ENCODE measurements around the gene PAH. TPM values are rescaled to one million over a fixed set of nuclear protein-coding genes. Genes with fewer than 3 reads are reported as not detected.
"Not testable (repeated sequence)": the region's sequence is repeated elsewhere in the genome, so short reads cannot be mapped to it uniquely, and the experiment has no call there.

Gene PAH
- polyA plus RNA-seq, 4 donors: 44.5 to 111 (median 66.4) TPM

DNA sequence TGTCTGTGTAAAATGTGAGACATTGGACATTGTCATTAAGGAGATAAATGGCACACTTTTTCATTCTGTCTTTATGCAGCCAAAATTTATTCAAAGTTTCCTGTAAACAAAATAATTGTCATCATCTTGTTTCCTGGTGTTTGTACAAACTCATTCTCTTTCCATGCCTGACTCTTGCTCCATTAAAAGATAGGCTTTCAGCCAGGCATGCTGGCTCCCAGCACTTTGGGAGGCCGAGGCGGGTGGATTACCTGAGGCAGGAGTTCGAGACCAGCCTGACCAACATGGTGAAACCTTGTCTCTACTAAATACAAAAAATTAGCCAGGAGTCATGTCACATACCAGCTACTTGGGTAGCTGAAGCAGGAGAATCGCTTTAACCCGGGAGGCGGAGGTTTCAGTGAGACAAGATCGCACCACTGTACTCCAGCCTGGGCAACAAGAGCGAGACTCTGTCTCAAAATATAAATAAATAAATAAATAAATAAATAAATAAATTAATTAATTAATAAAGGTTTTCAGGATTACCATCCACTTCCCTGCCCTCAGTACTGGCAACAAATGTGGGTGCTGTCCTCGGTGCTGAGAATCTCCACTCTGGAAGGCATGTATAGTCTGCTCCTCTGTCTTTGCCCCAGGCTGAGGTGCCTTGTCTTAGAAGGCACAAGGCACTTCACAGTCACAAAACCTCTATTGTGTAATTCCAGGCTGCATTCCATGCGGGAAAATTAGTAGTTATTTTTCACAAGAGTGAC lies 83.2 kb downstream of the PAH start:
- DNase-seq (ENCODE audit: low read depth in 4 of 4, low spot score in 3 of 4): peak in 3 of 4 donors; percentile 15 to 44 (median 18)

- not testable (repeated sequence) for DNase-seq (ENCODE audit: low read depth in 4 of 4, low spot score in 3 of 4)
These were observed 84.2 kb downstream of the PAH start for GRCh38 chr12:102832826-102833225.

- DNase-seq (ENCODE audit: low read depth in 4 of 4, low spot score in 3 of 4): peak; percentile 40 to 56 (median 44)
These were observed 92.7 kb downstream of the PAH start for GRCh38 chr12:102824218-102824835.

DNA sequence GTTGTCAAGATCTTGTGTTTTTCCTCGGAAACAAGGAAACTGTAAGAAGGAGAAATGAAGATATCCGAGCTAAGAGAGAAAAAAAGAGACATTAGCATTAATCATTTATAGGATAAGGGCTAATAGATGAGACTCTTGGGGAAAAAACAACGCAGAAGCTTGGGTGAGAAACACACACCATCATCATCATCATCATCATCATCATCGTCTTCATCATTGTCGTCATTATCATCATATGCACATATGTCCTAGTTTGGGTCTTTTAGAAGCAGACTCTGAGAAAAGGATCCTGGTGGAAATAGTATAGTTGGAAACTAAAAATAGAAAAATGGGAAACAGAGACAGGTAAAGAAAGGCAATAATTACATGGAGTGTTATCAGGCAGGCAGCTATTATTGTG lies 95.9 kb downstream of the PAH start:
- DNase-seq (ENCODE audit: low read depth in 4 of 4, low spot score in 3 of 4): no peak

GRCh38 chr12:102816816-102817434 lies 100.1 kb downstream of the PAH start:
- DNase-seq (ENCODE audit: low read depth in 4 of 4, low spot score in 3 of 4): no peak

DNA sequence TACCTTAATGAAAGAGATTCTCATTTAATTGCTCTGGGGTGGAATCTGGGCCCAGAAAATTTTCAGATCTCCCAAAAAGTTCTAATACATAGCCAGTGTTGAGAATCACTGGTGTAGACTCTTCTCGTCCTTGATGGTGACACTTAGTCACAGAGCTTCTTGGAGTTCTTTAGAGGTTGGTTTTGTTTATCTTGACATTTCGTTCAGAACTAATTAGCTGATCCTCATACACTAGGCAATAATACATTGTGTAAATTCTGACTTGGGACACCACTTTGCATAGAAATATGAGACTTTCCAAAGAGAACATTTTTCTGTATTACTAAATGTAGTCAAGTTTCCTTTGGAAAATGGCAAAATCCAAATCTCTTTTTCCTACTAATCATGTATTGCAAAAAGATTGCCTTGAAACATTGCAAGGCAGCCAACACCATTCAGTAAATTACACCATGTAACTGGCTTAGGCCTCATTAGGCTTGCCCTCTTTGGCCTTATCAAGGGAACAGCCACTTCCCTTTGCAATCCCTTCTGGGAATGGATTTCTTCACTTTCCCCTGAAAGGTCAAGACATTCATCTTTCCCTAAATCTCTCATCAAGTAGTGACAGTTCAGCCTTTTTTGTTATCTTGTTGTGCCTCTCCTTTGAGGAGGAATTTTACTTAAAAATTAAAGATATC lies 102.2 kb downstream of the PAH start:
- no peak for DNase-seq (ENCODE audit: low read depth in 4 of 4, low spot score in 3 of 4)

DNA sequence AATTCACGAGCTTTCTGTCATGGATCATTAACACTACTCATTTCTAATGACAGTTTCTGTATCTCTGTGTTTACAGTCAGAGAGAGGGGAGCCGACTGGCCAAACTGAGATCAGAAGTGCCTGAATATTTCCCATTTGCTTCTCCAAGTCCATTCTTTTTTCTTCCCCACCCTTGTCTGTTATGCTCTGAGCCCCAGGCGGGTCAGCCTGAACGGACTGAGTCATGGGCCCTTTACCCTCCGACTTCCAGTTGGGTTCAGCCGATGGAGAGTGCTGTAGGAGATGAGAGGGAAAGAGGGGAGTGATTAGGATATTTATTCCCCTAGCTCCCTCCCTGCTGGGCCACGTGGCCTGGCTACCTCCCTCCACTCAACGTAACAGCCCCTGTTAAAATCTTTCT lies 104.7 kb downstream of the PAH start:
- DNase-seq (ENCODE audit: low read depth in 4 of 4, low spot score in 3 of 4): no peak

DNA sequence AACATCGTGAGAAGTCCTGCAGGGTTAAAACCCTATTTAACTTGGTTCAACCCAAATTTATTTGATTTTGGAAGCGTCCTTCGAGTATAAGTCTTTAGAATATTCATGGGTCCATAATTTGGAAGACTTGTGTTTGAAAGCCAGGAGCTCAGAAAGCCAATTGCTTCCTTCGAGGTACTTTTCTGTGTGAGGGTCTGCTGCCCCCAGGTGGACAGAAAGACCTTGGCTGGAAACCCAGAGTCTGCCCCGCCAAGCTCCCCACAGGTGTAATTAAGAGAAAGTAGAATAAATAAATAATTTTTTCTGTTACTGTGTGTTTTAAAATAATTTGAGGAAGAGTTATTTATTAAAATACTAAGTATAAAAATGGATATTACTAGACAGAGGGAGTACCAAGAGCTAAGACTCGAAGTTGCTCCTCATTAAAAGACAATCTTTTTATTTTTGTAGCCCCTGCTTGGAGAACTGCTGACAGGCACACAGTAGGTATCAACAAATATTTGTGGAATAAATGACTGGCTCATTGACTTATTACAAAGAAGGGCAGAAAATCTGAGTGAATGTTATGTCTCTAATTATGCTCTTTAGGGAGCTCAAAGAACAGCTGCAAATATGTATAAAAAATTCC lies 105.8 kb downstream of the PAH start:
- DNase-seq (ENCODE audit: low read depth in 4 of 4, low spot score in 3 of 4): no peak

GRCh38 chr12:102808412-102808811 lies 108.6 kb downstream of the PAH start:
- DNase-seq (ENCODE audit: low read depth in 4 of 4, low spot score in 3 of 4): no peak

DNA sequence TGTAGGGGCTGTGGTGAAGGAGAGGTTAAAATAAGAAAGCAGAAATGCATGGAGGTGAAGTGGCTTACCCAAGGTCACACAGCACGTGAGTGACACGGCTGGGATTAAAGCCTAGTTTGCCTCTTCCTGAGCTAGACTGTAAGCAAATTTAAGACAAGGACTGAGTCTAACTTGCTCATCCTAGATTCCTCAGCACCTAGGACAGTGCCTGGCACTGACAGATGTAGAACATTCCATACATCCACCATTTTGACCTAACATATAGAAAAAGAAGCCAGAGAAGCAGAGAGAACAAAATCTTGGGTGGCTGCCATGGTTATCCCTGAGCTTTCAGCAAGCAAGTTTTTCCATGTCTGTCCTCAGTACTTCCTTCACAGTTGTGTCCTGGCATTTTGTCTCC lies 110.5 kb downstream of the PAH start:
- DNase-seq (ENCODE audit: low read depth in 4 of 4, low spot score in 3 of 4): no peak

DNA sequence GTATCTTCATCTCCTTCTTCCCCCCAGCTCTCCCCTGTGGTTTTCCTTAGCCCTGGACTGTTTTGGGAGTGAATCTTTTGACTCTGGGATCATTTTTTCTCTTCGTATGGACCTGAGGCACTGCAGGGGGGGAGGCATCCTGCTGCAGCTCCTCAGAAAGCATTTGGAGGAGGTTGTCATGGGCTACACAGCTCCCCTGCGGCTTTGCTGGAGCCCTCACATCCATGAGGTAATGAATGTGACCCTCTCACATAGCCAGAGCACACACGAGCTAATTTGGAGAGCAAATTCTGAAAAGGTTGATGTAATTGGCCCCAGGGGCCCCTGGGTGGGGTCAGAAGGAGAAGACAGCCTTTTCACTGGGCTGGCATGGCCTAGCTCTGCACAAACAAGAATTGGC lies 110.9 kb downstream of the PAH start:
- no peak for DNase-seq (ENCODE audit: low read depth in 4 of 4, low spot score in 3 of 4)

DNA sequence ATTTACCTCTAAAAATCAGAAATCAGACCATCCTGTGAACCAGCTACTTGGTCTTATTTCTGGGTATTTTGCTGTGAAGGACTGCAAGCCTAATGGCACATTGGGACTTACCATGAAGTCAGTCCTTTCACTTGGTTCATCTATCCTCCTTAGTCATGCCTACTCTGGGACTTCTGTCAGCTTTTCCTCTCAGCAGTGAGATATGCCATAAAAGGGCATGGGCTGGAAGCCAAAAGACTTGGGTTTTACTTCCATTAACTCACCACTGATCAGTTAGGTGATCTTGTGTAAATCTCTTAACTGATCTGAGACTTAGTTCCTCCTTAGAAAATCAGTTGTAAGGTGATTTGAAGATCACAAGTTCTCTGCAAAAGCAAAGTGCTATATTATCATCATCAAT lies 116.5 kb downstream of the PAH start:
- DNase-seq (ENCODE audit: low read depth in 4 of 4, low spot score in 3 of 4): no peak

- DNase-seq (ENCODE audit: low read depth in 4 of 4, low spot score in 3 of 4): no peak
These were observed 117.8 kb downstream of the PAH start for GRCh38 chr12:102799229-102799628.

- peak in 2 of 4 donors; percentile 3 to 18 for DNase-seq (ENCODE audit: low read depth in 4 of 4, low spot score in 3 of 4)
These were observed 119.5 kb downstream of the PAH start for GRCh38 chr12:102797528-102797927.

DNA sequence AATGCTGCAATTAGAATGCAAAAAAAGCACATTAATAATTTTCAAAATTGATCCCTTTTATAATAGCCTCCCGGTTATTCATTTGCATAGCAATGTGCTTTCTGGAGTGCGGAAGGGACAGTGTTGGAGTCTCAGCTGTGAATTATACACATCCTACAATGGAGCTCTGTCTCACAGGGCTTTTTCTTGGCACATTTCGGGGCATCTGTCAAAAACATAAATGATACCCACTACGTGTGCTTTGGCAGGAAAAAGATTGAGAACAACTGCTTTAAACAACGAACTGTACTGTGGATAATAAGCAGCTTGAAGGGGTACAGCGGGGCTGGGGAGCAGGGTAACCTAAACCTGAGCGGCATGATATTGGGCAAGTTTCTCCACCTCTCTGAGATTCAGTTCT lies 123.1 kb downstream of the PAH start:
- DNase-seq (ENCODE audit: low read depth in 4 of 4, low spot score in 3 of 4): no peak

Other genes with a start within 250 kb of the PAH start
- gene ASCL1, start 40.4 kb upstream of the PAH start, polyA plus RNA-seq (ENCODE audit: insufficient read length in 4 of 4): under 1 TPM in 3 of 4 donors, not detected in 1; 0.09 to 0.16 (median 0.14) TPM